GM12878 (cell line): ENCODE measurements around the gene ZXDC.

ENCODE experiments used
- CTCF ChIP-seq, 3 experiments: IDR thresholded peaks in 2 of 3; conservative IDR thresholded peaks in 1 of 3; 2 replicates each; pipeline ENCODE4 v1.5.1; 2011; ENCODE audit warnings: low read depth in 3 of 3, low read length in 3 of 3, mild to moderate bottlenecking in 3 of 3, control low read depth in 2 of 3, moderate library complexity in 2 of 3, inconsistent platforms in 1 of 3, mixed read lengths in 1 of 3; ENCODE audit not compliant: control insufficient read depth in 2 of 3, insufficient read depth in 1 of 3; ENCODE audit errors: extremely low read depth in 1 of 3
- EZH2 ChIP-seq: IDR thresholded peaks from 2 replicates; pipeline ENCODE4 v1.6.1; 2012; ENCODE audit warnings: low read depth, mild to moderate bottlenecking, control low read depth, inconsistent platforms, low read length, borderline replicate concordance; ENCODE audit not compliant: control insufficient read depth
- GABPA ChIP-seq: IDR thresholded peaks from 2 replicates; pipeline ENCODE4 v1.6.1; 2014; ENCODE audit warnings: antibody characterized with exemption, low read depth, mild to moderate bottlenecking, inconsistent platforms
- MTA2 ChIP-seq: fragments of 450-650 bp; IDR thresholded peaks from 2 replicates; pipeline ENCODE4 v1.6.1; 2016; ENCODE audit warnings: low read depth, mild to moderate bottlenecking, moderate library complexity
- TCF7 ChIP-seq: IDR thresholded peaks from 2 replicates; pipeline ENCODE4 v1.6.1; 2014; ENCODE audit warnings: antibody characterized with exemption, borderline replicate concordance
- USF2 ChIP-seq: IDR thresholded peaks from 2 replicates; pipeline ENCODE4 v1.6.1; 2011; ENCODE audit warnings: low read depth, low read length, improper control_type of control experiment, borderline replicate concordance
- ZBTB33 ChIP-seq: fragments of 450-650 bp; IDR thresholded peaks from 2 replicates; pipeline ENCODE4 v1.6.1; 2017; ENCODE audit warnings: mild to moderate bottlenecking
- TF ChIP-seq, protein P1 (sequence below): fragments of 450-650 bp; IDR thresholded peaks from 2 replicates; pipeline ENCODE4 v1.6.1; 2018; ENCODE audit warnings: mild to moderate bottlenecking, low read depth, moderate library complexity; ENCODE audit not compliant: partially characterized antibody

DNA sequence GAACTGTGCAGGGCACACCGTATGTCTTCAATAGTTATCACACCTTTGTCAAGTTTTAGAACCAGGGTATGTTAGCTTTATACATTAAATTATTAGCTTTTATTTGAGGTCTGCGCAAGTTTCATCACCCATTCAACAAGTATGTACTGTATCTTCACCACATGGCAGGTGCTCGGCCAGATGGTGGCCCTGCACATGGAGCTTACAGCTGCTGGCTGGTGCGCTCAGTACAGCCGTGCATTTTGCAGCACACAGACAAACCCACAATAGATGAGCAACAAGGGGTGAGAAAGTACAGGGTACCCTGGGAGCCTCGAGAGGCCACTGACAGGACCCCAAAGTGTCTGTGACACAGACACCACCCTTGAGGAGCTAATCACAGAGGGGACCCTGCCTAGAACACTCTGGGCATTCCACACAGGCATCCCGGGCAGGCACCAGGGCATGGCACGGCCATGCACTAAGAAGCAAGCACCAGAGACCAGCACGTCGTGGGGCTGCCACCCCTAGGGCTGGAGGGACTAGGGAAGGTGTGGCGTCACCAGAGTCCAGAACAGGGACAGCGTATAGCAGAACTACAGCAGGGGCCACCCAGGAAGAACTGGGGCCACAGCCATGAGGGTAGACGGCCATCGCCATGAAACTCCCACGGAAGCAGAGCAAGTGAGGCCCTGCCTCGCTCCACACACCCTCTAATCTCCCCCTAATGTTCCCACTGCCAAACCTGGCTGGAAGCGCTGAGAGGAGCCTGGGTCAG lies 27.4 kb downstream of the ZXDC start:
- no peak for TF ChIP-seq USF2
- no peak for TF ChIP-seq EZH2
- no peak for TF ChIP-seq CTCF (IDR thresholded peaks at IDR 0.05 in 2 of 3, conservative IDR thresholded peaks at IDR 0.05 in 1 of 3; ENCODE audit: control insufficient read depth in 2 of 3, extremely low read depth in 1 of 3, insufficient read depth in 1 of 3, low read depth in 3 of 3, low read length in 3 of 3)
- no peak for TF ChIP-seq ZBTB33
- no peak for TF ChIP-seq GABPA
- TF ChIP-seq MTA2: no peak
- TF ChIP-seq, protein P1, sequence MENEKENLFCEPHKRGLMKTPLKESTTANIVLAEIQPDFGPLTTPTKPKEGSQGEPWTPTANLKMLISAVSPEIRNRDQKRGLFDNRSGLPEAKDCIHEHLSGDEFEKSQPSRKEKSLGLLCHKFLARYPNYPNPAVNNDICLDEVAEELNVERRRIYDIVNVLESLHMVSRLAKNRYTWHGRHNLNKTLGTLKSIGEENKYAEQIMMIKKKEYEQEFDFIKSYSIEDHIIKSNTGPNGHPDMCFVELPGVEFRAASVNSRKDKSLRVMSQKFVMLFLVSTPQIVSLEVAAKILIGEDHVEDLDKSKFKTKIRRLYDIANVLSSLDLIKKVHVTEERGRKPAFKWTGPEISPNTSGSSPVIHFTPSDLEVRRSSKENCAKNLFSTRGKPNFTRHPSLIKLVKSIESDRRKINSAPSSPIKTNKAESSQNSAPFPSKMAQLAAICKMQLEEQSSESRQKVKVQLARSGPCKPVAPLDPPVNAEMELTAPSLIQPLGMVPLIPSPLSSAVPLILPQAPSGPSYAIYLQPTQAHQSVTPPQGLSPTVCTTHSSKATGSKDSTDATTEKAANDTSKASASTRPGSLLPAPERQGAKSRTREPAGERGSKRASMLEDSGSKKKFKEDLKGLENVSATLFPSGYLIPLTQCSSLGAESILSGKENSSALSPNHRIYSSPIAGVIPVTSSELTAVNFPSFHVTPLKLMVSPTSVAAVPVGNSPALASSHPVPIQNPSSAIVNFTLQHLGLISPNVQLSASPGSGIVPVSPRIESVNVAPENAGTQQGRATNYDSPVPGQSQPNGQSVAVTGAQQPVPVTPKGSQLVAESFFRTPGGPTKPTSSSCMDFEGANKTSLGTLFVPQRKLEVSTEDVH: no peak
- no peak for TF ChIP-seq TCF7
